SK-N-MC (cell line): ENCODE results near the gene NXN.
"Not testable (repeated sequence)": the region's sequence is repeated elsewhere in the genome, so short reads cannot be mapped to it uniquely, and the experiment has no call there.

ENCODE experiments used
- EZH2 ChIP-seq: fragments of 200-600 bp; sonication (generic); IDR thresholded peaks from one replicate; pipeline ENCODE4 v1.6.1; 2017; ENCODE audit warnings: antibody characterized with exemption
- POLR2AphosphoS5 ChIP-seq: IDR thresholded peaks from 2 replicates; pipeline ENCODE4 v1.6.1; 2012; ENCODE audit warnings: mild to moderate bottlenecking, low read depth, low read length, borderline replicate concordance

- TF ChIP-seq POLR2AphosphoS5, EZH2: not testable (repeated sequence)
Measured at GRCh38 chr17:805886-806285, 173.7 kb downstream of the NXN start.
